ENCODE measurements around the gene WWOX.

Gene WWOX

DNA sequence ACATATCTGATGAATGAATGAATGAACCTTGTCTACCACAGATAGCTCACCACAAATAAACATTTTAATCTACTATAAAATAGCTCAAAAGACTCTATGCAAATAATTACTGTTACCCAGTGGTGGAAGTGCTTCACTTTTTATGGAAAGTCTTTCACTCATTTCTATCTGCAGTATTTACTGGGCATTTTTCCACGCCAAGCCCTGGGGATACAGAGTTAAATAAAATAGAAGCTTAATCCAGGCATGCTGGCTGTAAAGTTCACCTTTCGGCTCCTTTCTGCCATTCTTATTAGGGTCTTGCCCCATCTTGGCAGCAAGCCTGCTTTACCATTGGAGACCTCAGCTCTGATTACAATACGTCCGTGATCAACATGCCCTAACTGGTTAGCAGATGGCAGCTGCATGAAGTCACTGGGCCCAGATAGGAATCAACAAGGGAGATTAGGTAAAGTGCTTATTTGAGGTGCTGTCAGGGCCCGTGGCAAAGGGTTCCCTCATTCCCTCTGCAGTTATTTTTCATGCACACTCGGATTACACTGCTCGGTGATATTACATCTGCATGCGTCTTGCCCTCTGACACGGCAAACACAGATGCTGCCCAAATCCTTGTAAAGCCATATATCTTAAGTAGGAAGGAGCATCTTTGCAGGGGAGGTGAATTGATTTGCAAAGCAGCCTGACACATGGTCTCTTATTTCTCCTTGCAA is 648.9 kb downstream of the WWOX start:
- no peak for DNase-seq (ENCODE audit: low read depth in 1 of 2, low spot score in 1 of 2)

GRCh38 chr16:78749745-78750268 is 650.4 kb downstream of the WWOX start:
- no peak for DNase-seq (ENCODE audit: low read depth in 1 of 2, low spot score in 1 of 2)

DNA sequence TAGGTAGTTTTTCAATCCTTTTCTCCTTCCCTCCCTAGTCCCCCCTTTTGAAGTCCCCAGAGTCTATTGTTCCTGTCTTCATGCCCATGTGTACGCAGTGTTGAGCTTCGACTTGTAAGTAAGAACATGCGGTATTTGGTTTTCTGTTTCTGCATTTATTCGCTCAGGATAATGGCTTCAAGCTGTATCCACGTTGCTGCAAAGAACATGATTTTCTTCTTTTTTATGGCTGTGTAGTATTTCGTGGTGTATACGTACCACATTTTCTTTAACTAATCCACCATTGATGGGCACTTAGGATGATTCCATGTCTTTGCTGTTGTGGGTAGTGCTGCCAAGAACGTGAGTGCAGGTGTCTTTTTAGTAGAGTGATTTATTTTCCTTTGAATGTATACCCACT is 651.2 kb downstream of the WWOX start:
- no peak for DNase-seq (ENCODE audit: low read depth in 1 of 2, low spot score in 1 of 2)

GRCh38 chr16:78751601-78752000 is 652.1 kb downstream of the WWOX start:
- no peak for DNase-seq (ENCODE audit: low read depth in 1 of 2, low spot score in 1 of 2)

GRCh38 chr16:78754713-78755112 is 655.3 kb downstream of the WWOX start:
- DNase-seq (ENCODE audit: low read depth in 1 of 2, low spot score in 1 of 2) = no peak

GRCh38 chr16:78755751-78756661 is 656.6 kb downstream of the WWOX start:
- no peak for DNase-seq (ENCODE audit: low read depth in 1 of 2, low spot score in 1 of 2)

DNA sequence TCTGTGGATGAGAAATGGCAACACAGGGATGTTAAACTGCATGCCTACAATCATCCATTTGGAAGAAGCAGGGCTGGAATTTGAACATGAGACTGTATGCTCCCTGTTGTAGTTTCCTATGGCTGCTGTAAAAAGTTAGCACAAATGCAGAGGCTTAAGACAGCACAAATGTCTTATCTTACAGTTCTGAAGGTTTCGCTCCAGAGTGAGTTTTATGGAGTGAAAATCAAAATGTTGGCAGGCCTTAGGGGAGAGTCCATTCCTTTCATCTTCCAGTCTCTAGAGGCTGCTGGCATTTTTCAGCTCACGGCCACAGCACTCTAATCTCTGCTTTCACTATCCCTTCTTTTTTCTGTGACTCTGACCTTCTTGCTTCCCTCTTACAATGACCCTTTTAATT is 660.1 kb downstream of the WWOX start:
- DNase-seq (ENCODE audit: low read depth in 1 of 2, low spot score in 1 of 2) = no peak

DNA sequence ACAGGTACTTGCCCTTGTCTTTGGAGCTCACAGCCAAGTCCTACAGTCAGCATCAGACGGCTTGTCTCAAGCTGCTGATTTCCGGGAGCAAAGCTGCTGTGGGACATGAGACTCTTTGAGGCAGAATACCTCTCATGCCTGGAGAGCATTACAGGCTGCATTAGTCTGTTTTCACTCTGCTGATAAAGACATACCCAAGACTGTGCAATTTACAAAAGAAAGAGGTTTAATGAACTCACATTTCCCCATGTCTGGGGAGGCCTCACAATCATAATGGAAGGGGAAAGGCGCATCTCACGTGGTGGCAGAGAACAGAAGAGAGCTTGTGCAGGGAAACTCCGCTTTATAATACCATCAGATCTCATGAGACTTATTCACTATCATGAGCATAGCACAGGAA is 661.2 kb downstream of the WWOX start:
- no peak for DNase-seq (ENCODE audit: low read depth in 1 of 2, low spot score in 1 of 2)

DNA sequence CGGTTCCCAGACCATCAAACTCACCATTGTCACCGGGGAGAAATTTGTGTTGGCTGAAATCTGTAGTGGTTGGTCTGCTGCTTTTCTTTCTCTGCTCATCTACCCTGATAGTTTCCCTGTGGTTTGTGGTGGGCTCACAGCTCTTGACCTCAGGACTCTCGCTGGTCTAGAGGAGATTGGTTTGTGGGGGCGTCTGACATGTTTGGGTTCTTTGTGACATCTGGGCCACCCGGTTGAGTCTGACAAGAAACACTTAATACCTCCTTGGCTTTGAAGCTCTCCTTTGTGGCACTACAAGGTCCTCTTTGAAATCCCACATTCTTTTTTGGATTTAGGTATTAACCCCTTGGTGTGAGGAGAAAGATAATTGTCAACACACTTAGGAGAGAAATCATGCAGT is 662.0 kb downstream of the WWOX start:
- DNase-seq (ENCODE audit: low read depth in 1 of 2, low spot score in 1 of 2) = no peak

GRCh38 chr16:78762222-78762621 is 662.8 kb downstream of the WWOX start:
- no peak for DNase-seq (ENCODE audit: low read depth in 1 of 2, low spot score in 1 of 2)

GRCh38 chr16:78763821-78764440 is 664.5 kb downstream of the WWOX start:
- no peak for DNase-seq (ENCODE audit: low read depth in 1 of 2, low spot score in 1 of 2)

- DNase-seq (ENCODE audit: low read depth in 1 of 2, low spot score in 1 of 2) = no peak
Observed at GRCh38 chr16:78764478-78764877, 665.0 kb downstream of the WWOX start.

- no peak for DNase-seq (ENCODE audit: low read depth in 1 of 2, low spot score in 1 of 2)
Observed at GRCh38 chr16:78768226-78768625, 668.8 kb downstream of the WWOX start.

DNA sequence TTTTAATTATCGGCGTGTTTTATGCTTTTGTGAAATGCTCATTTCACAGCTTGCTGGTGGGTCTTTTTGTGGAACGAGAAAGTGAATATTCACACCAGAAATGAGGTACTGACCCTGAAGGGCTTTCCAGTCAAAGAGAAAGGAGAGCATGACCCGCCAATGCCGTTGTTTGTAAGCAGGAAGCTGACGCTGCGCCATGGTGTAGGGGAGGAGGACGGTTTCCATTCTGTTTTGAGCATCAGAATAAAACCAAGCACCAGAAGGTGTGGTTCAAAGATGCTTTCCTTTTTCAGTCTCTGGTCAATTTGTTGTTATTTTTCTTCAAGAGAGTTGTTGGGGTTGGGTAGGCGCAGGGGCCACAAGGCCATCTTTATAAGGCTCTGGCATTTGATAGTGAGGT is 669.3 kb downstream of the WWOX start:
- peak in 1 of 2 donors; percentile 26 for DNase-seq (ENCODE audit: low read depth in 1 of 2, low spot score in 1 of 2)

- peak; percentile 74 to 83 for DNase-seq (ENCODE audit: low read depth in 1 of 2, low spot score in 1 of 2)
Observed at GRCh38 chr16:78770353-78771091, 671.1 kb downstream of the WWOX start.

- DNase-seq (ENCODE audit: low read depth in 1 of 2, low spot score in 1 of 2) = no peak
Observed at GRCh38 chr16:78773291-78773702, 673.8 kb downstream of the WWOX start.

DNA sequence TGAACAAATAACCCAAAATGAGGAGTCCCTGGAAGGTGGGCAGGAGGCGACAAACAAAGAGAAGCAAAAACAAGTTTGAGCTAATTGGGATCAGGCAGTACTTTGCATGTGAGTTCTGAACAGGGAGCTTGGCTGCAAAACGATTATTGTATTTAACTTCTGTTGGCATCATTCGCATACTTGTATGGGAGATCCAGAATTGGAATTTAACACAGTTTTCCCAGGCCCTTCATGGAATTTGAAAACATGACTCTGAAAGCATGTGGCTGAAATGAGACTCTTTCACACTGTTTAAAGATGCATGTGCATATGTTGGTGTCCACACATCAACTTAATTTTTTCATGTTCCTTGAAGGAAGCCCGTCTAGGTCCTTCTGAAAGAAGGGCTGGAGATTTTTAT is 674.3 kb downstream of the WWOX start:
- no peak for DNase-seq (ENCODE audit: low read depth in 1 of 2, low spot score in 1 of 2)

DNA sequence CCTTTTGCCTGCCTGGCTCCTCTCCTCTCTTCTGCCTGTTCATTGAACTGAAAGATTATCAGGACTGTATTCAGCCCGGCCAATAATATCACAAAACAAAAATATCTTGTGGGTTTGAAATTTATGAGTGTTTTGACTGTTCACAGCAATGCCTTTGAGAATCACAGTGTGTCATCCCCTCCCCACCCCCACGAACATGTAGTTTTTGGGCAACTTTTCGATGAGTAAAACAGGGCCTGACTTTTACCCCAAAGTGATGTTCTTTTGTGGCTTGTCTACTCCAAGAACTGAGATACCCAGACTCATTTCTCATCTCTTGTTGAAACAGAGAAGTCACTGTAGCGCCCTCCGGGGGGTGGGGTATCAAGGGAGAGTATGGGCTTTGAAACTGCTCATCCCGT is 675.7 kb downstream of the WWOX start:
- peak in 1 of 2 donors; percentile 47 for DNase-seq (ENCODE audit: low read depth in 1 of 2, low spot score in 1 of 2)

GRCh38 chr16:78778101-78779004 is 678.9 kb downstream of the WWOX start:
- peak in 1 of 2 donors; percentile 23 for DNase-seq (ENCODE audit: low read depth in 1 of 2, low spot score in 1 of 2)

DNA sequence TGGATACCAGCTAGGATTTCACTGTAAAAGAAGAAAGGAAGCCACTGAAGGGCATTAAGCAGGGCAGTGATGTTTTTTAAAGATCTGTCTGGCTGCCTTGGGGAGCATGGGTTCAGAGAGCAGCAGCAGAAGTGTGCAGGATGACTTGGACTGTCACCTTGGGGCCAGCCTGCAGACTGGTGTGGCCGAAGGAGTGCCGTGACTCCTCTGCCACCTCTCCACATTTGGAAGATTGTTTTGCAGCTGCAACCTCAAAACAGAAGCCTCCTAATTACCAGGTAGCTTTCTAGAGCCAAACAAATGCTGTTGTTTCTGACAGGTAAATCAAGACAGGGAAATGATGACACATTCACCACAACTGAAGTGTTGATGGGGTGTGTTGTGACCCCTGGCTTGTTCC is 681.4 kb downstream of the WWOX start:
- no peak for DNase-seq (ENCODE audit: low read depth in 1 of 2, low spot score in 1 of 2)

Data from activated T-helper 1 cell treated with anti-CD3 and anti-CD28 coated beads, Interleukin-2, amount 50 U/mL, for 16 hours (primary cell).